ENCODE data around the gene INO80C. TPM values are rescaled to one million over a fixed set of nuclear protein-coding genes. Genes with fewer than 3 reads are reported as not detected.
"Not testable (repeated sequence)": the region's sequence is repeated elsewhere in the genome, so short reads cannot be mapped to it uniquely, and the experiment has no call there.

Gene INO80C
- total RNA-seq, 4 donors from 2014 or later, result 10.0 to 19.8 (median 15.2) TPM

- intact Hi-C loops (cut with DNase I; ENCODE audit: low total_unique reads), result no loop called here
- TF ChIP-seq, protein P1, sequence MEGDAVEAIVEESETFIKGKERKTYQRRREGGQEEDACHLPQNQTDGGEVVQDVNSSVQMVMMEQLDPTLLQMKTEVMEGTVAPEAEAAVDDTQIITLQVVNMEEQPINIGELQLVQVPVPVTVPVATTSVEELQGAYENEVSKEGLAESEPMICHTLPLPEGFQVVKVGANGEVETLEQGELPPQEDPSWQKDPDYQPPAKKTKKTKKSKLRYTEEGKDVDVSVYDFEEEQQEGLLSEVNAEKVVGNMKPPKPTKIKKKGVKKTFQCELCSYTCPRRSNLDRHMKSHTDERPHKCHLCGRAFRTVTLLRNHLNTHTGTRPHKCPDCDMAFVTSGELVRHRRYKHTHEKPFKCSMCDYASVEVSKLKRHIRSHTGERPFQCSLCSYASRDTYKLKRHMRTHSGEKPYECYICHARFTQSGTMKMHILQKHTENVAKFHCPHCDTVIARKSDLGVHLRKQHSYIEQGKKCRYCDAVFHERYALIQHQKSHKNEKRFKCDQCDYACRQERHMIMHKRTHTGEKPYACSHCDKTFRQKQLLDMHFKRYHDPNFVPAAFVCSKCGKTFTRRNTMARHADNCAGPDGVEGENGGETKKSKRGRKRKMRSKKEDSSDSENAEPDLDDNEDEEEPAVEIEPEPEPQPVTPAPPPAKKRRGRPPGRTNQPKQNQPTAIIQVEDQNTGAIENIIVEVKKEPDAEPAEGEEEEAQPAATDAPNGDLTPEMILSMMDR (IDR thresholded peaks at IDR 0.05), result no peak
- no peak for TF ChIP-seq POLR2A (IDR thresholded peaks at IDR 0.05)
- no peak for DNase-seq (ENCODE audit: low spot score in 2 of 2)
- 68 to 70% methylated on average over 3 of the region's 3 CpGs for WGBS, 2 donors
- H3K4me3 ChIP-seq (ENCODE audit: low read depth, poor library complexity, severe bottlenecking), result no peak overlapping the region
These were observed 40.5 kb downstream of the INO80C start for GRCh38 chr18:35457140-35457704.

DNA sequence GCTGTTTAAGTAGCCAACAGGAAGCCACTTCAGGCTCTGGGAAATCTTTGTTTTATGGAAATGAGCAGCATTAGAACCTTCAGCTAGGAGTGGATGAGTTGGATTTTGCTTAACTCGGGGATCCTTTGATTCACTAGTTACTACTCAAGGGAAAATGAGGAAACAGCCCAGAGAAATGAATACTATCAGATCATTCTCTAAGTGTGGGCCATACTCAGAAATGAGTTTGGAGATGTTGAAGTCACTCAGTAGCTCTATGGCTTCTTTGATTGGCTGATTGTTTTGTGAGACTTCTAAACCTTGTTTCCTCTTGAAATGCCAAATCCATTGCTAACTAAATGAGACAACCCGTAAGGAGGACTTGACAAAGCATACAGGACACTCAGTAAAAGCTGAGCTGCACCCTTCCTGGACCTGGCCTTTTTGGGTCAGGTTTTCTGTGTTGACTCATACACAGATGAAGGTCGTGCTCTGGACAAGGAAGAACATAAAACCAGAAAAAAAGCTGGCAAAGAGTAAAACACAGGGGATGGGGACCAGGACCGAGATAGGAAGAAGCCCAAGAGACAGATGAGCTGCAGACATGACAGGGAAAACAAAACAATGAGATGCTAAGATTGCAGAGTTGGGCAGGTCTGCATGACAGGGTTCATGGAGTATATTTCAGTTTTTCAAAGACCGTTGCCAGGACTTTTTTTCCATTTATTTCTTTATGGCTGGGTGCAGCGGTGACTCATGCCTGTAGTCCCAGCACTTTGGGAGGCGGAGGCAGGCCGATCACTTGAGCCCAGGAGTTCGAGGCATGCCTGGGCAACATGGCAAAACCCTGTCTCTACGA lies 41.6 kb downstream of the INO80C start:
- no peak for DNase-seq (ENCODE audit: low spot score in 2 of 2)
- H3K4me3 ChIP-seq (ENCODE audit: low read depth, poor library complexity, severe bottlenecking), result no peak overlapping the region
- WGBS, 2 donors, result 51 to 64% methylated on average over 10 of the region's 10 CpGs
- no peak for TF ChIP-seq POLR2A (IDR thresholded peaks at IDR 0.05)
- TF ChIP-seq, protein P1 (IDR thresholded peaks at IDR 0.05), result no peak
- intact Hi-C loops (cut with DNase I; ENCODE audit: low total_unique reads), result no loop called here

DNA sequence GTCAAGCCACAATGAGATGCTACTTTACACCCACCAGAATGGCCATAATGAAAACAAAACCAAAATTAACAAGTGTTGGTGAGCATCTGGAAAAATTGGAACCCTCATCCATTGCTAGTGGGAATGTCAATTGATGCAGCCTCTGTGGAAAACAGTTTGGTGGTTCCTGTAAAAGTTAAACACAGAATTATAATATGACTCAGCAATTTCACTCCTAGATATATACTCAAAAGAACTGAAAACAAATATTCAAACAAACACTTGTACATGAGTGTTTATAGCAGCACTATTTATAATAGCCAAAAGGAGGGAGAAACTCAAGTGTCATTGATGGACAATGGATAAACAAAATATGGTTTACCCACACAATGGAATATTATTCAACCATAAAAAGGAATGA lies 43.0 kb downstream of the INO80C start:
- DNase-seq (ENCODE audit: low spot score in 2 of 2), result no peak
- intact Hi-C loops (cut with DNase I; ENCODE audit: low total_unique reads), result no loop called here
- TF ChIP-seq POLR2A (IDR thresholded peaks at IDR 0.05), result no peak
- TF ChIP-seq, protein P1 (IDR thresholded peaks at IDR 0.05), result no peak
- H3K4me3 ChIP-seq (ENCODE audit: low read depth, poor library complexity, severe bottlenecking), result no peak overlapping the region

- intact Hi-C loops (cut with DNase I; ENCODE audit: low total_unique reads); H3K4me3 ChIP-seq (ENCODE audit: low read depth, poor library complexity, severe bottlenecking): not testable (repeated sequence)
- WGBS, 2 donors, result 60 to 71% methylated on average over 4 of the region's 4 CpGs
These were observed 44.7 kb downstream of the INO80C start for GRCh38 chr18:35453065-35453464.

GRCh38 chr18:35451916-35452315 lies 45.8 kb downstream of the INO80C start:
- H3K4me3 ChIP-seq (ENCODE audit: low read depth, poor library complexity, severe bottlenecking), result no peak overlapping the region
- intact Hi-C loops (cut with DNase I; ENCODE audit: low total_unique reads), result no loop called here
- DNase-seq (ENCODE audit: low spot score in 2 of 2), result no peak
- TF ChIP-seq POLR2A (IDR thresholded peaks at IDR 0.05), result no peak
- TF ChIP-seq, protein P1 (IDR thresholded peaks at IDR 0.05), result no peak
- 96 to 97% methylated on average over 1 of the region's 1 CpG for WGBS, 2 donors

More at GRCh38 chr18:35453065-35453464, 44.7 kb downstream of the INO80C start:
- DNase-seq (ENCODE audit: low spot score in 2 of 2), result not testable (repeated sequence)

GRCh38 chr18:35451032-35451431 lies 46.7 kb downstream of the INO80C start:
- intact Hi-C loops (cut with DNase I; ENCODE audit: low total_unique reads), result no loop called here
- no peak overlapping the region for H3K4me3 ChIP-seq (ENCODE audit: low read depth, poor library complexity, severe bottlenecking)
- 77 to 83% methylated on average over 3 of the region's 3 CpGs for WGBS, 2 donors
- no peak for TF ChIP-seq POLR2A (IDR thresholded peaks at IDR 0.05)
- TF ChIP-seq, protein P1 (IDR thresholded peaks at IDR 0.05), result no peak
- no peak for DNase-seq (ENCODE audit: low spot score in 2 of 2)

All from lower leg skin (tissue), 4 donors.